ENCODE results near the gene SEPTIN10.

GRCh38 chr2:109638795-109639194 is 25.0 kb upstream of the SEPTIN10 start:
- TF ChIP-seq CTCF (IDR thresholded peaks at IDR 0.05 in 2 of 3, conservative IDR thresholded peaks at IDR 0.05 in 1 of 3; ENCODE audit: borderline replicate concordance in 1 of 3, insufficient read depth in 1 of 3, low read depth in 2 of 3, low read length in 2 of 3): no peak
- TF ChIP-seq EZH2 (IDR thresholded peaks at IDR 0.05): no peak
- no peak for TF ChIP-seq YY1 (IDR thresholded peaks at IDR 0.05; ENCODE audit: extremely low read depth, insufficient replicate concordance, low read depth, low read length)
- TF ChIP-seq SP1 (IDR thresholded peaks at IDR 0.05; ENCODE audit: low read depth): no peak
- TF ChIP-seq TCF7L2 (IDR thresholded peaks at IDR 0.05; ENCODE audit: borderline replicate concordance, extremely low read depth, insufficient read depth, insufficient read length): no peak
- no peak for TF ChIP-seq ZNF274 (IDR thresholded peaks at IDR 0.05; ENCODE audit: low read depth, low read length)
- TF ChIP-seq ATF3 (IDR thresholded peaks at IDR 0.05): no peak
- TF ChIP-seq POLR2AphosphoS5 (IDR thresholded peaks at IDR 0.05; ENCODE audit: low read depth, low read length): no peak
- TF ChIP-seq CEBPB (IDR thresholded peaks at IDR 0.05; ENCODE audit: low read depth): no peak
- no peak for TF ChIP-seq POLR2A (IDR thresholded peaks at IDR 0.05; ENCODE audit: borderline replicate concordance, extremely low read depth, insufficient read depth, insufficient read length)
